Astrocyte (in vitro differentiated cells and primary cell): ENCODE measurements around the gene CRHR1. TPM values are rescaled to one million over a fixed set of nuclear protein-coding genes. Genes with fewer than 3 reads are reported as not detected.

Source experiments
- DNase-seq: peaks from one replicate; pipeline ENCODE4 v3.0.0-alpha.2; 2010; ENCODE audit warnings: low read depth
- FAIRE-seq: peaks from 2 replicates; lab custom pipeline; 2011; peaks lifted over from hg19 to GRCh38; lab: Jason Lieb, UNC
- H2AFZ ChIP-seq: 2 replicates; pipeline ENCODE4 v1.6.0; 2012; ENCODE audit warnings: low read depth, low read length, inconsistent platforms
- H3K27ac ChIP-seq: 2 replicates; pipeline ENCODE4 v1.5.1; 2011; ENCODE audit warnings: low read depth, low read length, inconsistent platforms
- H3K27me3 ChIP-seq: 2 replicates; pipeline ENCODE4 v1.6.0; 2011; ENCODE audit warnings: low read length, inconsistent platforms; ENCODE audit not compliant: insufficient read depth
- H3K36me3 ChIP-seq: 2 replicates; pipeline ENCODE4 v1.5.1; 2011; ENCODE audit warnings: low read length, inconsistent platforms; ENCODE audit not compliant: insufficient read depth
- H3K4me1 ChIP-seq: 2 replicates; pipeline ENCODE4 v1.5.1; 2011; ENCODE audit warnings: low read length, inconsistent platforms; ENCODE audit not compliant: insufficient read depth
- H3K4me2 ChIP-seq: 2 replicates; pipeline ENCODE4 v1.6.0; 2012; ENCODE audit warnings: low read length, inconsistent platforms
- H3K4me3 ChIP-seq: 2 replicates; pipeline ENCODE4 v1.5.1; 2011; ENCODE audit warnings: low read depth, mild to moderate bottlenecking, low read length, inconsistent platforms; ENCODE audit not compliant: insufficient read depth
- H3K79me2 ChIP-seq: 2 replicates; pipeline ENCODE4 v1.6.0; 2012; ENCODE audit warnings: mild to moderate bottlenecking, low read length, inconsistent platforms; ENCODE audit not compliant: insufficient read depth
- H3K9ac ChIP-seq: 2 replicates; pipeline ENCODE4 v1.6.0; 2012; ENCODE audit warnings: mild to moderate bottlenecking, low read length, inconsistent platforms
- H3K9me3 ChIP-seq: 2 replicates; pipeline ENCODE4 v1.5.1; 2012; ENCODE audit warnings: low read depth, mild to moderate bottlenecking, low read length, inconsistent platforms; ENCODE audit not compliant: insufficient read depth
- H4K20me1 ChIP-seq: 2 replicates; pipeline ENCODE4 v1.6.0; 2012; ENCODE audit warnings: low read length, inconsistent platforms; ENCODE audit not compliant: insufficient read depth
- H3K27ac Mint-ChIP-seq: one replicate; pipeline ENCODE4 v1.8.0; 2021; ENCODE audit warnings: mild to moderate bottlenecking, mixed read lengths; ENCODE audit not compliant: unreplicated experiment
- H3K27me3 Mint-ChIP-seq: one replicate; pipeline ENCODE4 v1.8.0; 2021; ENCODE audit warnings: low read depth, mixed read lengths; ENCODE audit not compliant: unreplicated experiment
- H3K36me3 Mint-ChIP-seq: one replicate; pipeline ENCODE4 v1.8.0; 2021; ENCODE audit warnings: low read depth, mixed read lengths; ENCODE audit not compliant: unreplicated experiment
- H3K4me1 Mint-ChIP-seq: one replicate; pipeline ENCODE4 v1.8.0; 2021; ENCODE audit warnings: low read depth, mixed read lengths; ENCODE audit not compliant: unreplicated experiment
- H3K4me3 Mint-ChIP-seq: one replicate; pipeline ENCODE4 v1.8.0; 2021; ENCODE audit warnings: mild to moderate bottlenecking, moderate library complexity, mixed read lengths; ENCODE audit not compliant: unreplicated experiment
- H3K9me3 Mint-ChIP-seq: one replicate; pipeline ENCODE4 v1.8.0; 2021; ENCODE audit warnings: mild to moderate bottlenecking, mixed read lengths; ENCODE audit not compliant: unreplicated experiment
- EZH2 ChIP-seq: IDR thresholded peaks from 2 replicates; pipeline ENCODE4 v1.6.1; 2012; ENCODE audit warnings: mild to moderate bottlenecking, low read length, inconsistent platforms; ENCODE audit not compliant: insufficient read depth
- total RNA-seq: library from RNA; stranded (reverse); gene quantifications from 2 replicates; pipeline ENCODE4 v1.2.1, GENCODE V29; 2021
- TF ChIP-seq, protein P1 (sequence below): IDR thresholded peaks from 2 replicates; pipeline ENCODE4 v1.5.1; 2011; ENCODE audit warnings: low read depth, mild to moderate bottlenecking, inconsistent platforms, low read length, moderate library complexity; ENCODE audit not compliant: insufficient read depth

CRHR1 gene
- total RNA-seq, 1 donor from 2014 or later: 0.20 TPM

DNA sequence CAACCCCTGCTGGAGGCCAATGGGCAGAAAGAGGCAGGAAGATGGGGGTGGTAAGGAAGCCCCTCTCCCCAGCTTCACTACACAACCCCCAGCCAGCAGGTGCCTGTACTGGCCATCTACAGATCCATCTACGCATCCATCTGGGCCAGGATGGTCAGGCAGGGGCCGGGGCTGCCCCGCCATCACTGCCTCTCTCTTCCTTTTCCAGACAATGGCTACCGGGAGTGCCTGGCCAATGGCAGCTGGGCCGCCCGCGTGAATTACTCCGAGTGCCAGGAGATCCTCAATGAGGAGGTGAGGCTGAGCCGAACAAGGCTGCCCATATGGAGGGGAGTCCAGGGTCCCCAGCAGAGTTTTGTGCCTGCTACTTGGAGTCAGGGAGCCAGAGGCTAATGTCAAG, 37.0 kb downstream of the CRHR1 start:
- DNase-seq: no peak
- Mint-ChIP-seq H3K4me1 (no peaks in the 10 kb centered on the region), H3K4me3 (no peak overlapping the region), H3K27ac (no peak overlapping the region), H3K27me3 (peaks cover 56% of the 10 kb centered on the region), H3K36me3 (peaks cover 2% of the 10 kb centered on the region), H3K9me3 (no peaks in the 10 kb centered on the region)
- no peak for FAIRE-seq
- no peak for TF ChIP-seq EZH2
- TF ChIP-seq, protein P1, sequence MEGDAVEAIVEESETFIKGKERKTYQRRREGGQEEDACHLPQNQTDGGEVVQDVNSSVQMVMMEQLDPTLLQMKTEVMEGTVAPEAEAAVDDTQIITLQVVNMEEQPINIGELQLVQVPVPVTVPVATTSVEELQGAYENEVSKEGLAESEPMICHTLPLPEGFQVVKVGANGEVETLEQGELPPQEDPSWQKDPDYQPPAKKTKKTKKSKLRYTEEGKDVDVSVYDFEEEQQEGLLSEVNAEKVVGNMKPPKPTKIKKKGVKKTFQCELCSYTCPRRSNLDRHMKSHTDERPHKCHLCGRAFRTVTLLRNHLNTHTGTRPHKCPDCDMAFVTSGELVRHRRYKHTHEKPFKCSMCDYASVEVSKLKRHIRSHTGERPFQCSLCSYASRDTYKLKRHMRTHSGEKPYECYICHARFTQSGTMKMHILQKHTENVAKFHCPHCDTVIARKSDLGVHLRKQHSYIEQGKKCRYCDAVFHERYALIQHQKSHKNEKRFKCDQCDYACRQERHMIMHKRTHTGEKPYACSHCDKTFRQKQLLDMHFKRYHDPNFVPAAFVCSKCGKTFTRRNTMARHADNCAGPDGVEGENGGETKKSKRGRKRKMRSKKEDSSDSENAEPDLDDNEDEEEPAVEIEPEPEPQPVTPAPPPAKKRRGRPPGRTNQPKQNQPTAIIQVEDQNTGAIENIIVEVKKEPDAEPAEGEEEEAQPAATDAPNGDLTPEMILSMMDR: no peak
- H3K4me2 ChIP-seq: no peak overlapping the region
- no peaks in the 10 kb centered on the region for H3K9me3 ChIP-seq
- H3K4me3 ChIP-seq: no peak overlapping the region
- H3K4me1 ChIP-seq: no peaks in the 10 kb centered on the region
- no peaks in the 10 kb centered on the region for H3K36me3 ChIP-seq
- no peaks in the 10 kb centered on the region for H3K27me3 ChIP-seq
- H3K27ac ChIP-seq: no peak overlapping the region
- no peak overlapping the region for H2AFZ ChIP-seq
- no peaks in the 10 kb centered on the region for H4K20me1 ChIP-seq
- H3K9ac ChIP-seq: no peak overlapping the region
- no peaks in the 10 kb centered on the region for H3K79me2 ChIP-seq

DNA sequence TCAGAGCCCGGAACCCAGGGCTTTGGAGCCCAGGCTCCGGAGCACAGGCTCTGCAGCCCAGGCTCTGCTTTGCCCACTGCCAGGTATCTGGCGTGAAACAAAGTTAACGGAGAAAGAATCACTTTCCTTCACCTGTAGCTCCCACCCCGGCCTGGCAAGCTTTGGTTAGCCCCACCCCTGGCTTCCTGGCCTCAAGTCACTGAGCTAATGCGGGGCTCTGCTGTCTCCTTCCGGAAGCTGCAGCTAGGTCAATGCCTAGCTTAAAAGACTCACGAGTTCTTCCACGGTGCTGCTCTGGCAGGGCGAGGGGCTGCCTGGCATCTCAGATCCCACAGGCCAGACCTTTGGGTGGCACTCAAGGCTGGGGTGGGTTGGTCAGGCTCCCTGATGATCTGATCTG, 39.5 kb downstream of the CRHR1 start:
- Histone ChIP-seq H3K9ac (no peak overlapping the region), H3K9me3 (no peaks in the 10 kb centered on the region), H2AFZ (no peak overlapping the region), H3K4me1 (no peaks in the 10 kb centered on the region), H3K4me3 (no peak overlapping the region), H3K27ac (no peak overlapping the region), H3K36me3 (no peaks in the 10 kb centered on the region), H4K20me1 (no peaks in the 10 kb centered on the region), H3K79me2 (no peaks in the 10 kb centered on the region), H3K27me3 (peaks cover 2% of the 10 kb centered on the region), H3K4me2 (no peak overlapping the region)
- Mint-ChIP-seq H3K9me3 (no peaks in the 10 kb centered on the region), H3K36me3 (peaks cover 2% of the 10 kb centered on the region), H3K27me3 (peaks cover 59% of the 10 kb centered on the region), H3K4me3 (no peak overlapping the region), H3K27ac (no peak overlapping the region), H3K4me1 (peaks cover 1% of the 10 kb centered on the region)
- FAIRE-seq (no peak), DNase-seq (no peak)
- no peak for TF ChIP-seq EZH2
- TF ChIP-seq, protein P1: no peak

DNA sequence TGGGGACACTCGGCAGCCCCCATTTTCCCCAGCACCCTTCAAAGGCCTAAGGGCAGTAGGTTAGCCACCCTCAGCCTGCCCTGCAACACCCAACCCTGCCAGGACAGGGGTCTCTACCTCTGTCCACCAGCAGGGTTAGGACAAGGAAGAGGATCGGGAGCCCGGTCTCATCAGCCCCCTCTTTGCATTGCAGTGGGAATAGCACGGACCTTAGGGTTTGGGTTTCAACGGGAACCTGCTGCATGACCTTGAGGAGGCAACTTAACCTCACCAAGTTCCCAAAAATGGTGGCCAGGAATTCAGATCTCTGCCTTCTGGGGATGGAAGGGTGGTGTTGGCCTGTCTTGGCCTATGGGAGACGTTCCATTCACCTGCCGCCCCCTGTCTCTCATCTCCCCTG, 40.4 kb downstream of the CRHR1 start:
- Histone ChIP-seq H3K4me1 (no peaks in the 10 kb centered on the region), H3K27ac (no peak overlapping the region), H3K36me3 (no peaks in the 10 kb centered on the region), H4K20me1 (no peaks in the 10 kb centered on the region), H3K9me3 (no peaks in the 10 kb centered on the region), H3K9ac (no peak overlapping the region), H2AFZ (no peak overlapping the region), H3K79me2 (no peaks in the 10 kb centered on the region), H3K27me3 (peaks cover 2% of the 10 kb centered on the region), H3K4me2 (no peak overlapping the region), H3K4me3 (no peak overlapping the region)
- Mint-ChIP-seq H3K27me3 (peaks cover 58% of the 10 kb centered on the region), H3K4me1 (peaks cover 3% of the 10 kb centered on the region), H3K4me3 (no peak overlapping the region), H3K9me3 (no peaks in the 10 kb centered on the region), H3K27ac (no peak overlapping the region), H3K36me3 (no peaks in the 10 kb centered on the region)
- TF ChIP-seq, protein P1: no peak
- TF ChIP-seq EZH2: no peak
- DNase-seq (no peak), FAIRE-seq (no peak)
